Measurements from ENCODE around the gene CC2D1B. TPM values are rescaled to one million over a fixed set of nuclear protein-coding genes. Genes with fewer than 3 reads are reported as not detected.

The CC2D1B gene
- total RNA-seq, 4 donors from 2014 or later: 31.0 to 45.9 (median 39.2) TPM

- H3K4me3 ChIP-seq: no peak overlapping the region
- TF ChIP-seq CTCF (IDR thresholded peaks at IDR 0.05) (no peak), POLR2A (IDR thresholded peaks at IDR 0.05) (no peak), EP300 (IDR thresholded peaks at IDR 0.05; ENCODE audit: low read depth) (no peak), POLR2AphosphoS5 (IDR thresholded peaks at IDR 0.05) (no peak)
- in situ Hi-C loops (cut with MboI; ENCODE audit: low pct_ligation_motif_present in 1 of 4, low pct_unique_long_range_greater_than_20kb in 1 of 4, low sequenced_read_pairs in 3 of 4) (no loop called here), intact Hi-C loops (cut with DNase I; ENCODE audit: low total_unique reads) (no loop called here)
- 97% methylated on average over 7 of the region's 7 CpGs; no CpG with 5 or more reads in 1 of the 2 donors for WGBS, 2 donors (ENCODE audit: low coverage in 1 of 2)
- no peaks in the 10 kb centered on the region for H3K9me3 ChIP-seq
- no peaks in the 10 kb centered on the region for H3K27me3 ChIP-seq
- no peak overlapping the region for H3K27ac ChIP-seq
- no peak for DNase-seq
- peaks cover 6 to 12% (median 11%) of the 10 kb centered on the region in 4 donors for H3K4me1 ChIP-seq
- H3K36me3 ChIP-seq: peaks cover 0 to 68% (median 37%) of the 10 kb centered on the region in 4 donors
Observed at GRCh38 chr1:52360595-52360968, 5.4 kb downstream of the CC2D1B start.

DNA sequence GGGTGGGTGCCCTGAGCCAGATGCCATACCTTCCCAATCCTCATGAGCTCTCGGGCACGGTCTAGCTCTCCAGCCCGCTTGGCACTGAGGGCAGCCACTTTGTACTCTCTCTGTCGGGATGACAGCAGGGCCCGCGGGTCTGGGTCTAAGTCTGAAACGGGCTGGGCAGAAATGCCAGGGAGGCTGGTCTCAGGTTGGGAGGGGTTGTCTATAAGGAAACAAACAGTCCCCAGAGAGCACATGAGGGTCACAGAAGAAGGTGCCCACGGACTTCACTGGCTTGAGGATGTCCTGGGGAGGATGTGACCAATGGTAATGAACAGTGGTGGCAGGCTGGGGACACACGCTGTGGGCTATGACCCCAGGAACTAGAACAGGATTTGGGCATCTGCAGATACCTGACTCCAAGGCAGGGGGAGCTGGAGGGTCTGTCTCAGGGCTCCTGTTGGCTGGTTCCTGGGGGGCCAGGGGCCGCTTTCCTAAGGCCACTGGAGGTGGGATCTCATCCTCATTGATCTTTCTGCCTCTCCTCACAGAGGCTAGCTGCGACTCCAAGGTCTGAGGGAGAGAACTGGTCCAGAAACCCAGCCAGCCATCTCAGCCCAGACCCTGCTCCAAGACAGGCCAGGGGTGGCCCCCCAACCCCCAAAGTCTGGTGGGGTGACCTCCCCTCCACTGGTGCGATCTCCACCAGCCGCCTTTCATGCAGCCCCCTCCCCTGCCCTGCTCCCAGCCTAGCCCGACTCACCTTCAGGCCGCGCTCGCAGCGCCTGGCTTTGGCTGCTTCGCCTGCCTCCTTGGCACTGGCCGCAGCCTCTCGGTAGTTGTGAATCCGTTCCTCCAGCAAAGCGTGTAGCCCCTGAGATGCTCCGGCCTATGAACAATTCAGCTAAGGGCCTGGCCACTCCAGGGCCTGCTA, 6.1 kb downstream of the CC2D1B start:
- 97% methylated on average over 24 of the region's 24 CpGs; no CpG with 5 or more reads in 1 of the 2 donors for WGBS, 2 donors (ENCODE audit: low coverage in 1 of 2)
- DNase-seq: no peak
- Histone ChIP-seq H3K9me3 (no peaks in the 10 kb centered on the region), H3K4me3 (no peak overlapping the region), H3K4me1 (peaks cover 6 to 7% (median 7%) of the 10 kb centered on the region in 4 donors), H3K36me3 (peaks cover 0 to 74% (median 41%) of the 10 kb centered on the region in 4 donors), H3K27ac (no peak overlapping the region), H3K27me3 (no peaks in the 10 kb centered on the region)
- intact Hi-C loops (cut with DNase I; ENCODE audit: low total_unique reads): no loop called here
- TF ChIP-seq POLR2AphosphoS5 (IDR thresholded peaks at IDR 0.05): no peak
- no peak for TF ChIP-seq CTCF (IDR thresholded peaks at IDR 0.05)
- no peak for TF ChIP-seq POLR2A (IDR thresholded peaks at IDR 0.05)
- TF ChIP-seq EP300 (IDR thresholded peaks at IDR 0.05; ENCODE audit: low read depth): no peak
- in situ Hi-C loops (cut with MboI; ENCODE audit: low pct_ligation_motif_present in 1 of 4, low pct_unique_long_range_greater_than_20kb in 1 of 4, low sequenced_read_pairs in 3 of 4): no loop called here

DNA sequence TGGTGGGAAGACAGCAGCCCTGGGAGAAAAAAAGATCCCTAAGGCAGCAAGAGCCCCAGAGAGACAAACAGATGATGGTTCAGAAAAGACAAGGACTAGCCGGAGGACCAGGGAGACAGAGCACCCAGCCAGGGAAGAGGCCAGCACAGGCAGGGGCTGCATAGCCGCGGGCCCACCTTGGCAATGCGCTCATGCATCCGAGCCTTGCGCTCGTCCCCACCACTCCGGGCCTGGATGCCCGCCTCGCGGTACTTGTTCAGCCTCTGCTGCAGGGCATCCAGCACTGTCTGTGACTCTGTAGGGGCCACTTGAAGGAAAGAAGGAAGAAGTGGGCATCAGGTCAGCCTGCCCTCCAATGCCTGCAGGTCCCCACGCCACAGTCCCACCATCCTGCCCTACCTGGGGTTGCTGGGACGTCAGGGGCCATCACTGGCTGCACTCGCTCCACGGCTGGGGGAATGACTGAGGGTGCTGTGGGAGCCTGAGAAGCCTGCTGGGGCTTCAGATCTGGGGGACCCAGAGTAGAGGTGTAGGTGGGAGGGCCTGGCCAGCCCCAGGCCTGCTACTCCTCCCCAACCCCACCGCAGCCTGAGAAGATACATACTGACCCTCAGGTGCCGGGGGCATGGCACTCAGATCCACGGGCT, 7.0 kb downstream of the CC2D1B start:
- WGBS, 2 donors (ENCODE audit: low coverage in 1 of 2): 96% methylated on average over 18 of the region's 18 CpGs; no CpG with 5 or more reads in 1 of the 2 donors
- H3K36me3 ChIP-seq: peaks cover 0 to 84% (median 45%) of the 10 kb centered on the region in 4 donors
- no peak overlapping the region for H3K4me3 ChIP-seq

More for the DNA sequence above, 7.0 kb downstream of the CC2D1B start:
- H3K9me3 ChIP-seq: no peaks in the 10 kb centered on the region
- no peak for DNase-seq
- no peaks in the 10 kb centered on the region for H3K4me1 ChIP-seq
- H3K27ac ChIP-seq: no peak overlapping the region
- intact Hi-C loops (cut with DNase I; ENCODE audit: low total_unique reads) (no loop called here), in situ Hi-C loops (cut with MboI; ENCODE audit: low pct_ligation_motif_present in 1 of 4, low pct_unique_long_range_greater_than_20kb in 1 of 4, low sequenced_read_pairs in 3 of 4) (no loop called here)
- TF ChIP-seq POLR2A (IDR thresholded peaks at IDR 0.05) (no peak), EP300 (IDR thresholded peaks at IDR 0.05; ENCODE audit: low read depth) (no peak), POLR2AphosphoS5 (IDR thresholded peaks at IDR 0.05) (no peak), CTCF (IDR thresholded peaks at IDR 0.05) (no peak)
- no peaks in the 10 kb centered on the region for H3K27me3 ChIP-seq
